ENCODE data around the gene EIF3B. TPM values are rescaled to one million over a fixed set of nuclear protein-coding genes. Genes with fewer than 3 reads are reported as not detected.
"Not testable (repeated sequence)": the region's sequence is repeated elsewhere in the genome, so short reads cannot be mapped to it uniquely, and the experiment has no call there.

The EIF3B gene
- total RNA-seq, 2 donors from 2014 or later = 59.6 to 96.1 TPM

DNA sequence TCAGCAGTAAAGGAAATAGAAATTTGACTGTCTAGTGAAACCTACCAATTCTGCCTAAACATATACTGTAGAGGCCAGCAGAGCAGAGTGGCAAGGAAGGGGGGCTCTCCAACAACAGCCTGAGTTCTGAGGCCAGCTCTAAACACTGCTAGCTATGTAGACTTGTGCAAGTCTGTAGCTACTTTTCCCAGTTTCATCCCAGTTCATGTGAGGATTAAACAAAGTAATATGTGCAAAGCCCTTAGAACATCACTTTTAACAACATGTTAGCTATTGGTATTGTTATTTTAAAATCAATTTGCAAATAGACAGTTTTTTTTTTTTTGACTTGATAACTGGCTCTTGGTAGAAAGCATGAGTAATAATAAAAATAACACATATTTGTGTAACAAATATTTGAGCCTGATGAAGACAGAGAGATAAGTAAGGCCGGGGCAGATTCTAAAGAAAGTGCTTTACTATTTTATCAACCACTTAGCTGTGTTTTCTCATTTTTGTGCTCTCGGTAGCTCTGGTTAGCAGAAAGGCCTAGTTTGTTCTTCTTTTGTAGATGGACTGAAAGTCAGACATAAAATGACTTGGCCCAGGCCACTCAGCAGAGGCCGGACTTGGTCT is 58.1 kb downstream of the EIF3B start:
- intact Hi-C loops (cut with DNase I) = no loop called here
- no peak for DNase-seq
- peak in 1 of 2 donors; percentile 19 for ATAC-seq

DNA sequence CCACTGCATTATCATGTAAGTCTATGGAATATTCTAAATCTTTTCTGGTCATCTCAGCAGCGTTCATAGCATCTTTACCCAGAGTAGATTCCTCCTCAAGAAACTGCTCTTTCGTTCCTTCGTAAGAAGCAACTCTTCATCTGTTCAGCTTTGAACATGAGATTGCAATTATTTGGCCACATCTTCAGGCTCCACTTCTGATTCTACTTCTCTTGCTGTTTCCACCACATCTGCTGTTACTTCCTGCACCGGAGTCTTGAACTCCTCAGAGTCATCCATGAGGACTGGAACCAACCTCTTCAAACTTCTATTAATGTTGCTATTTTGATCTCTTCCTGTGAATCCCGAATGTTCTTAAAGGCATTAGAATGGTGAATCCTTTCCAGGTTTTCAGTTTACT is 61.4 kb downstream of the EIF3B start:
- intact Hi-C loops (cut with DNase I) = no loop called here
- ATAC-seq (no peak), DNase-seq (no peak)

- DNase-seq (no peak), ATAC-seq (no peak)
- intact Hi-C loops (cut with DNase I) = no loop called here
Observed at GRCh38 chr7:2416650-2417049, 62.0 kb downstream of the EIF3B start.

- DNase-seq; ATAC-seq; intact Hi-C loops (cut with DNase I): not testable (repeated sequence)
Observed at GRCh38 chr7:2417178-2417577, 62.6 kb downstream of the EIF3B start.

GRCh38 chr7:2417981-2418481 is 63.4 kb downstream of the EIF3B start:
- intact Hi-C loops (cut with DNase I) = no loop called here
- peak; percentile 63 for DNase-seq

GRCh38 chr7:2420216-2420933 is 65.7 kb downstream of the EIF3B start:
- ATAC-seq (no peak), DNase-seq (no peak)
- intact Hi-C loops (cut with DNase I) = no loop called here

More at GRCh38 chr7:2417981-2418481, 63.4 kb downstream of the EIF3B start:
- ATAC-seq = peak; percentile 57 to 75

GRCh38 chr7:2421943-2422310 is 67.3 kb downstream of the EIF3B start:
- no peak for ATAC-seq
- intact Hi-C loops (cut with DNase I) = no loop called here
- DNase-seq = no peak

GRCh38 chr7:2425749-2426148 is 71.1 kb downstream of the EIF3B start:
- ATAC-seq (no peak), DNase-seq (no peak)
- intact Hi-C loops (cut with DNase I) = no loop called here

Other genes with a start within 250 kb of the EIF3B start
- 10 to 100 TPM; 18.9 to 24.9 TPM for gene MAD1L1, start 121.9 kb upstream of the EIF3B start, total RNA-seq
- gene MRM2, start 112.6 kb upstream of the EIF3B start, total RNA-seq = 10 to 100 TPM; 18.9 TPM
- 10 to 100 TPM; 15.4 to 15.8 TPM for gene NUDT1, start 112.6 kb upstream of the EIF3B start, total RNA-seq
- gene SNX8, start 40.4 kb upstream of the EIF3B start, total RNA-seq = 10 to 100 TPM; 31.3 to 38.5 TPM
- gene CHST12, start 48.8 kb downstream of the EIF3B start, total RNA-seq = 10 to 100 TPM; 18.4 to 19.8 TPM
- not detected for gene GRIFIN, start 121.6 kb downstream of the EIF3B start, total RNA-seq
- 1 to 10 TPM; 8.7 to 9.2 TPM for gene LFNG, start 164.9 kb downstream of the EIF3B start, total RNA-seq
- gene BRAT1, start 200.7 kb downstream of the EIF3B start, total RNA-seq = 10 to 100 TPM; 14.6 to 17.6 TPM
- 10 to 100 TPM; 11.5 to 12.0 TPM for gene IQCE, start 204.2 kb downstream of the EIF3B start, total RNA-seq

Data from left cardiac atrium (tissue), 4 donors.